Measurements from ENCODE around the gene PCDHA2.
A peak's percentile ranks its signal among the peaks of the same experiment; 100 is the strongest.
"Not testable (repeated sequence)": the region's sequence is repeated elsewhere in the genome, so short reads cannot be mapped to it uniquely, and the experiment has no call there.

PCDHA2 gene

GRCh38 chr5:140821375-140822280, 27.0 kb downstream of the PCDHA2 start, which contains the start of gene PCDHA5:
Gene PCDHA5 (plus strand): TSS chr5:140821613.
- no peak for DNase-seq

- DNase-seq: no peak
Measured at GRCh38 chr5:140822281-140822629, 27.6 kb downstream of the PCDHA2 start.

- DNase-seq: not testable (repeated sequence)
Measured at GRCh38 chr5:140822969-140823368, 28.3 kb downstream of the PCDHA2 start.

GRCh38 chr5:140823475-140823874, 28.8 kb downstream of the PCDHA2 start:
- no peak for DNase-seq

- DNase-seq: no peak
Measured at GRCh38 chr5:140827704-140828361, 33.2 kb downstream of the PCDHA2 start, which contains the start of gene PCDHA6. Gene PCDHA6 (plus strand): TSS chr5:140827960. CDS start chr5:140828092, 132 bp downstream.

- DNase-seq: no peak
Measured at GRCh38 chr5:140828362-140828737, 33.7 kb downstream of the PCDHA2 start.

GRCh38 chr5:140829511-140830501, 35.2 kb downstream of the PCDHA2 start:
- not testable (repeated sequence) for DNase-seq

GRCh38 chr5:140833993-140834392, 39.3 kb downstream of the PCDHA2 start, which contains the start of gene PCDHA7:
Gene PCDHA7 (plus strand): TSS chr5:140834269. CDS start chr5:140834384, 115 bp downstream.
- no peak for DNase-seq

GRCh38 chr5:140834439-140835008, 39.9 kb downstream of the PCDHA2 start:
- DNase-seq: peak; percentile 20

GRCh38 chr5:140835622-140836510, 41.2 kb downstream of the PCDHA2 start:
- no peak for DNase-seq

- no peak for DNase-seq
Measured at GRCh38 chr5:140840978-140841962, 46.6 kb downstream of the PCDHA2 start, which contains the start of gene PCDHA8. Gene PCDHA8 (plus strand): TSS chr5:140841187. CDS start chr5:140841322, 135 bp downstream.

- DNase-seq: no peak
Measured at GRCh38 chr5:140842798-140843733, 48.4 kb downstream of the PCDHA2 start.
